ENCODE data around the gene TRIM29. TPM values are rescaled to one million over a fixed set of nuclear protein-coding genes. Genes with fewer than 3 reads are reported as not detected.
A peak's percentile ranks its signal among the peaks of the same experiment; 100 is the strongest.

Gene TRIM29
- total RNA-seq, 1 experiment from 2014 or later = not detected

DNA sequence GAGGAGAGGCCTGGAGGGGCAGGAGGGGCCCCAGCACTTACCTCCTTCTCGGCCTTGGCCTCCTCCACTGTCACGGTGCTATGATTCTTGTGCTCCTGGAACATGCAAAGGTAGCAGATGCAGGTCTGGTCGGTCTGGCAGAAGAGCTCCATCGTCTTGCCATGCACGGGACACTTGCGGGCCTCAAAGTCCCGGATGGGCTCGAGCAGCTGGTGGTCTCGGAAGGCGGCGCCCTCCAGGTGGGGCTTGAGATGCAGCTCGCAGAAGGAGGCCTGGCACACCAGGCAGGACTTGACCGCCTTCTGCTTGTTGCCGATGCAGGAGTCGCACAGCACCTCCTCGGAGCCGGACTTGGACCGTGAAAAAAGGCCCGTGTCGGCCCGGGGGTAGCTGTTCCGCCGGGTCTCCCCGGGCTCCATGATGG lies 714 bp downstream of the TRIM29 start:
- DNase-seq = peak; percentile 23
- H3K9me3 Mint-ChIP-seq = no peaks in the 10 kb centered on the region
- Histone ChIP-seq H3K4ac (ENCODE audit: low read depth, low read length) (no peak overlapping the region), H4K8ac (replicated peaks; ENCODE audit: insufficient read length, low read depth, low read length) (no peak overlapping the region), H3K79me1 (ENCODE audit: insufficient read depth, low read depth, low read length, poor library complexity, severe bottlenecking) (no peaks in the 10 kb centered on the region), H3K27me3 (ENCODE audit: insufficient read depth, low read length) (no peaks in the 10 kb centered on the region), H3K79me2 (ENCODE audit: insufficient read depth, low read length) (no peaks in the 10 kb centered on the region), H3K4me2 (ENCODE audit: insufficient read depth, insufficient read length, low read length) (no peak overlapping the region), H2BK12ac (ENCODE audit: insufficient read length, low read depth, low read length) (no peak overlapping the region), H2BK20ac (ENCODE audit: low read depth, low read length, poor library complexity, severe bottlenecking) (no peak overlapping the region), H4K20me1 (ENCODE audit: control insufficient read depth, insufficient read depth, insufficient read length) (peaks cover 2% of the 10 kb centered on the region), H4K5ac (ENCODE audit: insufficient read length, low read depth, low read length) (no peak overlapping the region), H3K18ac (ENCODE audit: insufficient read length, low read depth, low read length) (no peak overlapping the region), H4K91ac (ENCODE audit: insufficient read length, low read depth, low read length) (no peak overlapping the region), H3T11ph (ENCODE audit: low read length) (no peak overlapping the region), H3K56ac (ENCODE audit: insufficient read length, low read depth, low read length) (no peak overlapping the region), H3K9me3 (ENCODE audit: control insufficient read depth, low read depth, low read length) (no peaks in the 10 kb centered on the region), H2AFZ (ENCODE audit: low read length) (no peak overlapping the region), H2BK15ac (ENCODE audit: low read depth, low read length) (no peak overlapping the region), H3K9ac (ENCODE audit: extremely low read depth, insufficient read length, low read length) (no peak overlapping the region), H3K23me2 (ENCODE audit: insufficient read length, low read depth, low read length, poor library complexity, severe bottlenecking) (no peaks in the 10 kb centered on the region), H3K14ac (ENCODE audit: insufficient read depth, low read length) (no peak overlapping the region), H3K27ac (ENCODE audit: insufficient read length, low read depth, low read length) (no peak overlapping the region), H3K23ac (ENCODE audit: insufficient read length, low read depth, low read length) (no peak overlapping the region), H2BK5ac (ENCODE audit: insufficient read length, low read length) (no peak overlapping the region), H2AK5ac (ENCODE audit: insufficient read length, low read length) (no peak overlapping the region), H3K4me1 (ENCODE audit: insufficient read depth, low read length) (no peaks in the 10 kb centered on the region), H2BK120ac (ENCODE audit: low read depth, low read length, poor library complexity, severe bottlenecking) (no peak overlapping the region)
- no CpG with 5 or more reads among the region's 24 CpGs for WGBS (ENCODE audit: extremely low coverage, insufficient read length, low lambda C conversion rate)
- H3K27ac Mint-ChIP-seq = no peak overlapping the region
- no peaks in the 10 kb centered on the region; a peak in 1 of 7 replicates for H3K36me3 Mint-ChIP-seq (ENCODE audit: insufficient read depth in 1 of 3, low read depth in 3 of 3)
- peaks cover 62% of the 10 kb centered on the region for H3K27me3 Mint-ChIP-seq (ENCODE audit: low read depth)
- H3K4me3 Mint-ChIP-seq = no peak overlapping the region
- peaks cover 10 to 16% of the 10 kb centered on the region in 2 experiments for H3K4me1 Mint-ChIP-seq
- TF ChIP-seq CTCF (conservative IDR thresholded peaks at IDR 0.05) = no peak

All from H9 (cell line).